SK-N-SH treated with all-trans-retinoic acid at 6 μM for 48 hours (cell line): ENCODE measurements around the gene SPATA20.

Experiments
- ATAC-seq: fragments of 200-7000 bp; cut with Tn5 transposase; 3 replicates; pipeline ENCODE4 v1.9.1; 2020; ENCODE audit warnings: mild to moderate bottlenecking, moderate library complexity
- ARNTL ChIP-seq: fragments of 450-650 bp; formaldehyde crosslinking; IDR thresholded peaks from 2 replicates; pipeline ENCODE4 v1.5.0; 2020; ENCODE audit warnings: low read depth, mild to moderate bottlenecking, moderate library complexity, borderline replicate concordance
- BACH2 ChIP-seq: fragments of 250-450 bp; sonication (Bioruptor Pico); IDR thresholded peaks from 2 replicates; pipeline ENCODE4 v1.9.0; 2021; ENCODE audit warnings: mild to moderate bottlenecking, borderline replicate concordance
- CSDC2 ChIP-seq: fragments of 250-450 bp; sonication (Bioruptor Pico); IDR thresholded peaks from 2 replicates; pipeline ENCODE4 v1.5.0; 2020; ENCODE audit warnings: mild to moderate bottlenecking, moderate library complexity
- CSRNP3 ChIP-seq: fragments of 250-450 bp; sonication (Bioruptor Pico); IDR thresholded peaks from 2 replicates; pipeline ENCODE4 v1.5.1; 2021; ENCODE audit warnings: mild to moderate bottlenecking, moderate library complexity
- ESRRG ChIP-seq: fragments of 250-450 bp; sonication (Bioruptor Pico); IDR thresholded peaks from 2 replicates; pipeline ENCODE4 v1.6.1; 2021; ENCODE audit warnings: mild to moderate bottlenecking
- GLIS3 ChIP-seq: fragments of 250-450 bp; sonication (Bioruptor Pico); IDR thresholded peaks from 2 replicates; pipeline ENCODE4 v1.5.0; 2020; ENCODE audit warnings: mild to moderate bottlenecking, moderate library complexity
- ISL1 ChIP-seq: fragments of 250-450 bp; sonication (Bioruptor Pico); IDR thresholded peaks from 2 replicates; pipeline ENCODE4 v2.1.2; 2022; ENCODE audit warnings: mild to moderate bottlenecking, moderate library complexity
- OSR1 ChIP-seq: fragments of 250-450 bp; sonication (Bioruptor Pico); IDR thresholded peaks from 2 replicates; pipeline ENCODE4 v1.8.0; 2022; ENCODE audit warnings: moderate library complexity, mild to moderate bottlenecking, inconsistent platforms
- PATZ1 ChIP-seq: fragments of 250-450 bp; sonication (Bioruptor Pico); IDR thresholded peaks from 2 replicates; pipeline ENCODE4 v1.8.0; 2020; ENCODE audit warnings: mild to moderate bottlenecking, moderate library complexity, borderline replicate concordance
- POU6F1 ChIP-seq: fragments of 250-450 bp; sonication (Bioruptor Pico); IDR thresholded peaks from 2 replicates; pipeline ENCODE4 v1.8.0; 2021; ENCODE audit warnings: low read depth, mild to moderate bottlenecking, moderate library complexity, borderline replicate concordance
- PPARA ChIP-seq: fragments of 250-450 bp; sonication (Bioruptor Pico); IDR thresholded peaks from 2 replicates; pipeline ENCODE4 v1.5.0; 2020; ENCODE audit warnings: mild to moderate bottlenecking, borderline replicate concordance
- RARB ChIP-seq: fragments of 250-450 bp; sonication (Bioruptor Pico); IDR thresholded peaks from 2 replicates; pipeline ENCODE4 v1.8.0; 2021; ENCODE audit warnings: mild to moderate bottlenecking, moderate library complexity
- SNAI2 ChIP-seq: fragments of 250-450 bp; sonication (Bioruptor Pico); IDR thresholded peaks from 2 replicates; pipeline ENCODE4 v1.5.0; 2020; ENCODE audit warnings: mild to moderate bottlenecking, moderate library complexity
- TCF4 ChIP-seq: fragments of 250-450 bp; sonication (Bioruptor Pico); IDR thresholded peaks from 2 replicates; pipeline ENCODE4 v1.8.0; 2021; ENCODE audit warnings: mild to moderate bottlenecking, moderate library complexity, borderline replicate concordance
- TOX ChIP-seq: fragments of 250-450 bp; sonication (Bioruptor Pico); IDR thresholded peaks from 2 replicates; pipeline ENCODE4 v1.8.0; 2021; ENCODE audit warnings: mild to moderate bottlenecking, moderate library complexity, borderline replicate concordance
- ZC3H10 ChIP-seq: fragments of 250-450 bp; sonication (Bioruptor Pico); IDR thresholded peaks from 2 replicates; pipeline ENCODE4 v1.5.1; 2021; ENCODE audit warnings: mild to moderate bottlenecking, moderate library complexity
- ZFP3 ChIP-seq: fragments of 250-450 bp; sonication (Bioruptor Pico); IDR thresholded peaks from 2 replicates; pipeline ENCODE4 v1.5.0; 2020; ENCODE audit warnings: mild to moderate bottlenecking, moderate library complexity
- ZFP30 ChIP-seq: fragments of 450-650 bp; formaldehyde crosslinking; IDR thresholded peaks from 2 replicates; pipeline ENCODE4 v1.5.0; 2022; ENCODE audit warnings: mild to moderate bottlenecking, moderate library complexity
- ZNF70 ChIP-seq: fragments of 450-650 bp; formaldehyde crosslinking; IDR thresholded peaks from 2 replicates; pipeline ENCODE4 v1.5.0; 2020; ENCODE audit warnings: mild to moderate bottlenecking, moderate library complexity
- ZNF8 ChIP-seq: fragments of 450-650 bp; formaldehyde crosslinking; IDR thresholded peaks from 2 replicates; pipeline ENCODE4 v1.5.0; 2020; ENCODE audit warnings: mild to moderate bottlenecking, moderate library complexity
- TF ChIP-seq, protein P1 (sequence below): fragments of 250-450 bp; sonication (Bioruptor Pico); IDR thresholded peaks from 2 replicates; pipeline ENCODE4 v1.5.0; 2020; ENCODE audit warnings: mild to moderate bottlenecking, moderate library complexity
- TF ChIP-seq, protein P2 (sequence below): fragments of 250-450 bp; sonication (Bioruptor Pico); IDR thresholded peaks from 2 replicates; pipeline ENCODE4 v1.5.1; 2020; ENCODE audit warnings: low read depth, mild to moderate bottlenecking, moderate library complexity

The SPATA20 gene

DNA sequence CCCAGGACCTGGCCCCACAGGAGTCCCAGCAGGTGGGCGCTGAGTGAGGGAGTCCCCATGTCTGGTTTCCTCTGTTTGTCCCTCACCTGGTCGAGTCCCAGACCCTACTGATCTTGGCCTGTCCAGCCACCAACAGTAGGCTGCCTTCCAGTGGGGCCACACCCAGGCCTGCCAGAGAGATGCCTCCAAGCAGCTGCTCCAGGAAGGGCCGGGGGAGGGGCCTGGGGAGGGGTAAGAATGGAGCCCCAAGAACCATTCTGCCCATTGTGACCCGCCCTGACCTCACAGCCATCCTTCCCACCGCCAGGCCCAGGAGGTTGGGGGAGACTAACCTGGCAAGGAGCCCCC, 736 bp downstream of the SPATA20 start (continued):
- no peak for TF ChIP-seq PATZ1 (CRISPR knock-in tag)
- TF ChIP-seq CSDC2 (CRISPR knock-in tag) = no peak
- no peak for TF ChIP-seq POU6F1 (CRISPR knock-in tag)
- TF ChIP-seq TCF4 (CRISPR knock-in tag) = no peak
- no peak for TF ChIP-seq GLIS3 (CRISPR knock-in tag)

GRCh38 chr17:50548831-50549230, 1.9 kb downstream of the SPATA20 start:
- ATAC-seq = no peak
- TF ChIP-seq, protein P1, sequence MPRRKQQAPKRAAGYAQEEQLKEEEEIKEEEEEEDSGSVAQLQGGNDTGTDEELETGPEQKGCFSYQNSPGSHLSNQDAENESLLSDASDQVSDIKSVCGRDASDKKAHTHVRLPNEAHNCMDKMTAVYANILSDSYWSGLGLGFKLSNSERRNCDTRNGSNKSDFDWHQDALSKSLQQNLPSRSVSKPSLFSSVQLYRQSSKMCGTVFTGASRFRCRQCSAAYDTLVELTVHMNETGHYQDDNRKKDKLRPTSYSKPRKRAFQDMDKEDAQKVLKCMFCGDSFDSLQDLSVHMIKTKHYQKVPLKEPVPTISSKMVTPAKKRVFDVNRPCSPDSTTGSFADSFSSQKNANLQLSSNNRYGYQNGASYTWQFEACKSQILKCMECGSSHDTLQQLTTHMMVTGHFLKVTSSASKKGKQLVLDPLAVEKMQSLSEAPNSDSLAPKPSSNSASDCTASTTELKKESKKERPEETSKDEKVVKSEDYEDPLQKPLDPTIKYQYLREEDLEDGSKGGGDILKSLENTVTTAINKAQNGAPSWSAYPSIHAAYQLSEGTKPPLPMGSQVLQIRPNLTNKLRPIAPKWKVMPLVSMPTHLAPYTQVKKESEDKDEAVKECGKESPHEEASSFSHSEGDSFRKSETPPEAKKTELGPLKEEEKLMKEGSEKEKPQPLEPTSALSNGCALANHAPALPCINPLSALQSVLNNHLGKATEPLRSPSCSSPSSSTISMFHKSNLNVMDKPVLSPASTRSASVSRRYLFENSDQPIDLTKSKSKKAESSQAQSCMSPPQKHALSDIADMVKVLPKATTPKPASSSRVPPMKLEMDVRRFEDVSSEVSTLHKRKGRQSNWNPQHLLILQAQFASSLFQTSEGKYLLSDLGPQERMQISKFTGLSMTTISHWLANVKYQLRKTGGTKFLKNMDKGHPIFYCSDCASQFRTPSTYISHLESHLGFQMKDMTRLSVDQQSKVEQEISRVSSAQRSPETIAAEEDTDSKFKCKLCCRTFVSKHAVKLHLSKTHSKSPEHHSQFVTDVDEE (CRISPR knock-in tag) = no peak
- TF ChIP-seq PATZ1 (CRISPR knock-in tag) (no peak), BACH2 (no peak), PPARA (CRISPR knock-in tag) (no peak), ZFP30 (CRISPR knock-in tag) (no peak), ESRRG (CRISPR knock-in tag) (no peak), ZFP3 (CRISPR knock-in tag) (no peak), RARB (CRISPR knock-in tag) (no peak), ISL1 (CRISPR knock-in tag) (no peak), ZNF70 (CRISPR knock-in tag) (no peak), CSDC2 (CRISPR knock-in tag) (no peak), TCF4 (CRISPR knock-in tag) (no peak), OSR1 (CRISPR knock-in tag) (no peak), TOX (CRISPR knock-in tag) (no peak), ZC3H10 (no peak), SNAI2 (CRISPR knock-in tag) (no peak)
- TF ChIP-seq, protein P2, sequence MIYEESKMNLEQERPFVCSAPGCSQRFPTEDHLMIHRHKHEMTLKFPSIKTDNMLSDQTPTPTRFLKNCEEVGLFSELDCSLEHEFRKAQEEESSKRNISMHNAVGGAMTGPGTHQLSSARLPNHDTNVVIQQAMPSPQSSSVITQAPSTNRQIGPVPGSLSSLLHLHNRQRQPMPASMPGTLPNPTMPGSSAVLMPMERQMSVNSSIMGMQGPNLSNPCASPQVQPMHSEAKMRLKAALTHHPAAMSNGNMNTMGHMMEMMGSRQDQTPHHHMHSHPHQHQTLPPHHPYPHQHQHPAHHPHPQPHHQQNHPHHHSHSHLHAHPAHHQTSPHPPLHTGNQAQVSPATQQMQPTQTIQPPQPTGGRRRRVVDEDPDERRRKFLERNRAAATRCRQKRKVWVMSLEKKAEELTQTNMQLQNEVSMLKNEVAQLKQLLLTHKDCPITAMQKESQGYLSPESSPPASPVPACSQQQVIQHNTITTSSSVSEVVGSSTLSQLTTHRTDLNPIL = no peak

- no peak for ATAC-seq
- TF ChIP-seq CSDC2 (CRISPR knock-in tag) = no peak
- TF ChIP-seq ZFP30 (CRISPR knock-in tag) = no peak
- no peak for TF ChIP-seq TCF4 (CRISPR knock-in tag)
- TF ChIP-seq ZC3H10 = no peak
- no peak for TF ChIP-seq CSRNP3 (CRISPR knock-in tag)
- TF ChIP-seq ARNTL = no peak
- no peak for TF ChIP-seq ISL1 (CRISPR knock-in tag)
- no peak for TF ChIP-seq PATZ1 (CRISPR knock-in tag)
- no peak for TF ChIP-seq SNAI2 (CRISPR knock-in tag)
- no peak for TF ChIP-seq GLIS3 (CRISPR knock-in tag)
- no peak for TF ChIP-seq ZNF8
- TF ChIP-seq RARB (CRISPR knock-in tag) = no peak
- TF ChIP-seq, all 23 proteins: peak for 0
Observed at GRCh38 chr17:50549256-50549941, 2.4 kb downstream of the SPATA20 start.
